ENCODE measurements around the gene IQCH. TPM values are rescaled to one million over a fixed set of nuclear protein-coding genes. Genes with fewer than 3 reads are reported as not detected.
"Not testable (repeated sequence)": the region's sequence is repeated elsewhere in the genome, so short reads cannot be mapped to it uniquely, and the experiment has no call there.

Gene IQCH
- total RNA-seq, 4 donors from 2014 or later: 0.40 to 5.2 (median 1.9) TPM

DNA sequence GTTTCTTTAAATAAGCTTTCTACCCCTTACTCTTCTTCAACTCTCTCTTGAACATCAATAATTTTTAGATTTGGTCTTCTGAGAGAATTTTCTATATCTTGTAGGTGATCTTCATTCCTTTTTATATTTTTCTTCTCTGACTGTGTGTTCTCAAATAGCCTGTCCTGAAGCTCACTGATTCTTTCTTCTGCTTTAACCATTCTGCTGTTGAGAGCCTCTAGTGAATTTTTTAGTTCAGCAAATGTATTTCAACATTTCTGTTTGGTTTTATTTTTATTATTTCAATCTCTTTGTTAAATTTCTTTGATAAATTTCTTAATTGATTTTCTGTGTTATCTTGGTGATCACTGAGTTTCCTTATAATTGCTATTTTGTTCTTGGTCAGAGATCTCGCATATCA lies 19.6 kb downstream of the IQCH start:
- intact Hi-C loops (cut with DNase I; ENCODE audit: low total_unique reads) (no loop called here), in situ Hi-C loops (cut with MboI; ENCODE audit: low pct_ligation_motif_present in 1 of 4, low pct_unique_long_range_greater_than_20kb in 1 of 4, low sequenced_read_pairs in 3 of 4) (no loop called here)
- Histone ChIP-seq H3K36me3 (no peaks in the 10 kb centered on the region), H3K27me3 (no peaks in the 10 kb centered on the region), H3K9me3 (peaks cover 6 to 12% of the 10 kb centered on the region in 2 donors), H3K27ac (no peak overlapping the region), H3K4me1 (no peaks in the 10 kb centered on the region), H3K4me3 (no peak overlapping the region)
- TF ChIP-seq POLR2AphosphoS5 (IDR thresholded peaks at IDR 0.05): no peak
- TF ChIP-seq EP300 (IDR thresholded peaks at IDR 0.05; ENCODE audit: low read depth): no peak
- no peak for TF ChIP-seq POLR2A (IDR thresholded peaks at IDR 0.05)
- TF ChIP-seq, protein P1, sequence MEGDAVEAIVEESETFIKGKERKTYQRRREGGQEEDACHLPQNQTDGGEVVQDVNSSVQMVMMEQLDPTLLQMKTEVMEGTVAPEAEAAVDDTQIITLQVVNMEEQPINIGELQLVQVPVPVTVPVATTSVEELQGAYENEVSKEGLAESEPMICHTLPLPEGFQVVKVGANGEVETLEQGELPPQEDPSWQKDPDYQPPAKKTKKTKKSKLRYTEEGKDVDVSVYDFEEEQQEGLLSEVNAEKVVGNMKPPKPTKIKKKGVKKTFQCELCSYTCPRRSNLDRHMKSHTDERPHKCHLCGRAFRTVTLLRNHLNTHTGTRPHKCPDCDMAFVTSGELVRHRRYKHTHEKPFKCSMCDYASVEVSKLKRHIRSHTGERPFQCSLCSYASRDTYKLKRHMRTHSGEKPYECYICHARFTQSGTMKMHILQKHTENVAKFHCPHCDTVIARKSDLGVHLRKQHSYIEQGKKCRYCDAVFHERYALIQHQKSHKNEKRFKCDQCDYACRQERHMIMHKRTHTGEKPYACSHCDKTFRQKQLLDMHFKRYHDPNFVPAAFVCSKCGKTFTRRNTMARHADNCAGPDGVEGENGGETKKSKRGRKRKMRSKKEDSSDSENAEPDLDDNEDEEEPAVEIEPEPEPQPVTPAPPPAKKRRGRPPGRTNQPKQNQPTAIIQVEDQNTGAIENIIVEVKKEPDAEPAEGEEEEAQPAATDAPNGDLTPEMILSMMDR (IDR thresholded peaks at IDR 0.05): no peak
- no peak for DNase-seq
- WGBS, 2 donors (ENCODE audit: low coverage in 1 of 2): 84 to 100% methylated on average over 1 of the region's 1 CpG

DNA sequence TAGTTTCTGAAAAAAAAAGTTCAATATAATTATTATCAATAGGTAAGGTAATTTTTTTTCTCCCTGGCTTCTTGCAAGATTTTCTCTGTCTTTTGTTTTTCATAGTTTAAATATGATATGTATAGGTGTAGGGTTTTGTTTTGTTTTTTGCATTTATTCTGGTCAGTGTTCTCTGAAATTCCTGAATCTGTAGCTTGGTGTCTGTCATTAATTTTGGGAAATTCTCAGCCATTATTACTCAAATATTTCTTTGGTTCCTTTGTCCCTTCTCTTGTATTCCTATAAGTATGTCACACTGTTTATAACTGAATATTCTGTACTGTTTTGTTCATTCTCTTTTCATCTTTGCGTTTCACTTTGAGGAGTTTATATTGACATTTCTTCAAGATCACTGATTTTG lies 22.1 kb downstream of the IQCH start:
- in situ Hi-C loops (cut with MboI; ENCODE audit: low pct_ligation_motif_present in 1 of 4, low pct_unique_long_range_greater_than_20kb in 1 of 4, low sequenced_read_pairs in 3 of 4) (no loop called here), intact Hi-C loops (cut with DNase I; ENCODE audit: low total_unique reads) (no loop called here)
- TF ChIP-seq, protein P1 (IDR thresholded peaks at IDR 0.05): no peak
- TF ChIP-seq POLR2AphosphoS5 (IDR thresholded peaks at IDR 0.05): no peak
- TF ChIP-seq POLR2A (IDR thresholded peaks at IDR 0.05): no peak
- no peak for TF ChIP-seq EP300 (IDR thresholded peaks at IDR 0.05; ENCODE audit: low read depth)
- Histone ChIP-seq H3K27ac (no peak overlapping the region), H3K4me1 (no peaks in the 10 kb centered on the region), H3K36me3 (no peaks in the 10 kb centered on the region), H3K27me3 (no peaks in the 10 kb centered on the region), H3K4me3 (no peak overlapping the region), H3K9me3 (peaks cover 6 to 12% of the 10 kb centered on the region in 2 donors)
- WGBS, 2 donors (ENCODE audit: low coverage in 1 of 2): 100% methylated on average over 1 of the region's 1 CpG
- DNase-seq: no peak

DNA sequence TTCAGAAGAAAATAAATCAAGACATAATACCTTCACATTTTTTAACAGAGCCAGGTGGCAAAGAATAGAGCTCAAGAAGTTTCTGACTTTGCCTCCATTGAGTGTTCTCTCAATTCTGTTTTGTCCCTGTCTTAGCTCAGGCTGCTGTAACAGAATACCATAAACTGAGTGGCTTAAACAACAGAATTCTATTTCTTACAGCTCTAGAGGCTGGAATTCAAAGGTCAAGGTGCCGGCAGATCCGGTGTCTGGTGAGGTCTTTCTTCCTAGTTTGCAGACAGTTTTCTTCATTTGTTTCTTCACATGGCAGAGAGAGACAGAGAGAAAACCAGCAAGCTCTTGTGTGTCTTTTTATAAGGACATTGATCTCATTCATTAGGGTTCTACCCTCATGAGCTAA lies 25.6 kb downstream of the IQCH start:
- no peak for DNase-seq
- intact Hi-C loops (cut with DNase I; ENCODE audit: low total_unique reads) (no loop called here), in situ Hi-C loops (cut with MboI; ENCODE audit: low pct_ligation_motif_present in 1 of 4, low pct_unique_long_range_greater_than_20kb in 1 of 4, low sequenced_read_pairs in 3 of 4) (no loop called here)
- H3K9me3 ChIP-seq: no peaks in the 10 kb centered on the region
- 42 to 62% methylated on average over 2 of the region's 2 CpGs for WGBS, 2 donors (ENCODE audit: low coverage in 1 of 2)
- no peaks in the 10 kb centered on the region for H3K4me1 ChIP-seq
- H3K4me3 ChIP-seq: no peak overlapping the region
- no peak overlapping the region for H3K27ac ChIP-seq
- TF ChIP-seq, protein P1 (IDR thresholded peaks at IDR 0.05): no peak
- TF ChIP-seq POLR2AphosphoS5 (IDR thresholded peaks at IDR 0.05): no peak
- H3K36me3 ChIP-seq: no peaks in the 10 kb centered on the region
- no peaks in the 10 kb centered on the region for H3K27me3 ChIP-seq

DNA sequence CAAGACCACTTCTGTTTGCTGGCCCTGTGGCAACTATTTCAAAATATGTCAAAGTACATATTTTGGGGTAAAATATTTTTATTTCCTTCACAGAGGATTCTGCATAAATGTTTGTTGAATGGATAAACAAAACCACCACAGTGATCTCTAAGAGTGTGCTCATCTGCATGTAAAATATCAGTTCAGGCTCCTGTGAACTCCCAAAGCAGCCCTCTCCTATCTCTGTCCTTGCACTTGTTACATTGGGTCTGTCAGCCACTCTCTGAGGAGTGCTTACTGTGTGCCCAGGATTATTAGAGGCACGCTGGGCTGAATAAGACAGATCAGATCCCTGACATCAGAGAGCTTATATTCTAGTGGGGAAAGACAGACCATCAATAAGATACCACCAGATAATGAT lies 27.1 kb downstream of the IQCH start:
- Histone ChIP-seq H3K4me1 (no peaks in the 10 kb centered on the region), H3K9me3 (peaks cover 0 to 7% of the 10 kb centered on the region in 2 donors), H3K27me3 (no peaks in the 10 kb centered on the region), H3K4me3 (no peak overlapping the region), H3K36me3 (no peaks in the 10 kb centered on the region), H3K27ac (no peak overlapping the region)
- WGBS, 2 donors (ENCODE audit: low coverage in 1 of 2): 82% methylated on average over 1 of the region's 1 CpG; no CpG with 5 or more reads in 1 of the 2 donors
- intact Hi-C loops (cut with DNase I; ENCODE audit: low total_unique reads): no loop called here
- TF ChIP-seq POLR2AphosphoS5 (IDR thresholded peaks at IDR 0.05) (no peak), POLR2A (IDR thresholded peaks at IDR 0.05) (no peak), EP300 (IDR thresholded peaks at IDR 0.05; ENCODE audit: low read depth) (no peak)
- TF ChIP-seq, protein P1 (IDR thresholded peaks at IDR 0.05): no peak
- in situ Hi-C loops (cut with MboI; ENCODE audit: low pct_ligation_motif_present in 1 of 4, low pct_unique_long_range_greater_than_20kb in 1 of 4, low sequenced_read_pairs in 3 of 4): no loop called here
- no peak for DNase-seq

DNA sequence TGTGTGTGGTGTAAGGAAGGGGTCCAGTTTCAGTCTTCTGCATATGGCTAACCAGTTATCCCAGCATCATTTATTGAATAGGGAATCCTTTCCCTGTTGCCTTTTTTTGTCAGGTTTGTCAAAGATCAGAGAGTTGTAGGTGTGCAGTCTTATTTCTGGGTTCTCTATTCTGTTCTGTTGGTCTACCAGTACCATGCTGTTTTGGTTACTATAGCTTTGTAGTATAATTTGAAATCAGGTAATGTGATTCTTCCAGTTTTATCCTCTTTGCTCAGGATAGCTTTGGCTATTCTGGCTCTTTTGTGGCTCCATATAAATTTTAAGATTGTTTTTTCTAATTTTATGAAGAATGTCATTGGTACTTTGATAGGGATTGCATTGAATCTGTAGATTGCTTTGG lies 31.0 kb downstream of the IQCH start:
- in situ Hi-C loops (cut with MboI; ENCODE audit: low pct_ligation_motif_present in 1 of 4, low pct_unique_long_range_greater_than_20kb in 1 of 4, low sequenced_read_pairs in 3 of 4); H3K27ac ChIP-seq; H3K4me3 ChIP-seq; intact Hi-C loops (cut with DNase I; ENCODE audit: low total_unique reads); DNase-seq; H3K4me1 ChIP-seq; H3K9me3 ChIP-seq; H3K36me3 ChIP-seq; H3K27me3 ChIP-seq: not testable (repeated sequence)

DNA sequence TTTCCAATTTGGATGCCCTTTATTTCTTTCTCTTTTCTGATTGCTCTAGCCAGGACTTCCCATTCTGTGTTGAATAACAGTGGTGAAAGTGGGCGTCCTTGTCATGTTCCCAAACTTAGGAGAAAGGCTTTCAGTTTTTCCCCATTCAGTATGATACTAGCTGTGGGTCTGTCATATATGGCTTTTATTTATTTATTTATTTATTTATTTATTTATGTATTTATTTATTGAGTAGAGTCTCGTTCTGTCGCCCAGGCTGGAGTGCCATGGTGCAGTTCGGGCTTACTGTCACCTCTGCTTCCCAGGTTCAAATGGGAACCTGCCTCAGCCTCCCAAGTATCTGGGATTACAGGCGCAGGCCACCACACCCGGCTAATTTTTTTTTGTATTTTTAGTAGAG lies 31.8 kb downstream of the IQCH start:
- WGBS, 2 donors (ENCODE audit: low coverage in 1 of 2): 94 to 98% methylated on average over 6 of the region's 6 CpGs
- H3K27me3 ChIP-seq: not testable (repeated sequence)

More for the DNA sequence above, 31.8 kb downstream of the IQCH start:
- H3K36me3 ChIP-seq; H3K4me3 ChIP-seq; H3K4me1 ChIP-seq; H3K27ac ChIP-seq; DNase-seq; intact Hi-C loops (cut with DNase I; ENCODE audit: low total_unique reads); H3K9me3 ChIP-seq; in situ Hi-C loops (cut with MboI; ENCODE audit: low pct_ligation_motif_present in 1 of 4, low pct_unique_long_range_greater_than_20kb in 1 of 4, low sequenced_read_pairs in 3 of 4): not testable (repeated sequence)

Data from transverse colon (tissue), 4 donors.